ENCODE data around the gene ZNF320. TPM values are rescaled to one million over a fixed set of nuclear protein-coding genes. Genes with fewer than 3 reads are reported as not detected.

Gene ZNF320
- total and polyA plus RNA-seq, 2 experiments from 2014 or later: 13.6 to 32.3 TPM

Small RNA genes within 50 kb of the gene (small RNA-seq; reads per million reads assigned to genes)
- gene ZNF320 (ENCODE audit: low replicate concordance): 0.65 reads per million, percentile 45 among the genes with 10 or more reads in this experiment

Other genes with a start within 250 kb of the ZNF320 start
- 10.3 and 16.4 TPM in 2 replicates for gene ZNF611, start 162.6 kb downstream of the ZNF320 start, total RNA-seq (2014; rRNA removed; shearing (Covaris generic))
- 5.3 and 6.6 TPM in 2 replicates for gene ZNF611, start 162.6 kb downstream of the ZNF320 start, polyA plus RNA-seq (2016; fragmentation: Nextera tagmentation; extraction: Ambion mirVana)
- gene ZNF600, start 110.8 kb downstream of the ZNF320 start, total RNA-seq (2014; rRNA removed; shearing (Covaris generic)): 5.1 and 6.9 TPM in 2 replicates
- 6.0 and 7.7 TPM in 2 replicates for gene ZNF600, start 110.8 kb downstream of the ZNF320 start, polyA plus RNA-seq (2016; fragmentation: Nextera tagmentation; extraction: Ambion mirVana)
- gene ZNF28, start 76.0 kb downstream of the ZNF320 start, total RNA-seq (2014; rRNA removed; shearing (Covaris generic)): 31.0 and 42.0 TPM in 2 replicates
- 6.7 and 12.5 TPM in 2 replicates for gene ZNF28, start 76.0 kb downstream of the ZNF320 start, polyA plus RNA-seq (2016; fragmentation: Nextera tagmentation; extraction: Ambion mirVana)
- 34.9 and 39.5 TPM in 2 replicates for gene ZNF468, start 40.0 kb downstream of the ZNF320 start, total RNA-seq (2014; rRNA removed; shearing (Covaris generic))
- gene ZNF468, start 40.0 kb downstream of the ZNF320 start, polyA plus RNA-seq (2016; fragmentation: Nextera tagmentation; extraction: Ambion mirVana): 11.5 and 11.8 TPM in 2 replicates
- 8.3 and 10.5 TPM in 2 replicates for gene ZNF888, start 25.8 kb upstream of the ZNF320 start, total RNA-seq (2014; rRNA removed; shearing (Covaris generic))
- gene ZNF888, start 25.8 kb upstream of the ZNF320 start, polyA plus RNA-seq (2016; fragmentation: Nextera tagmentation; extraction: Ambion mirVana): 1.8 and 2.3 TPM in 2 replicates
- gene ZNF816, start 65.2 kb upstream of the ZNF320 start, total RNA-seq (2014; rRNA removed; shearing (Covaris generic)): 9.5 and 17.0 TPM in 2 replicates
- gene ZNF816, start 65.2 kb upstream of the ZNF320 start, polyA plus RNA-seq (2016; fragmentation: Nextera tagmentation; extraction: Ambion mirVana): 4.5 and 7.0 TPM in 2 replicates
- gene ERVV-1, start 116.3 kb upstream of the ZNF320 start, total RNA-seq (2014; rRNA removed; shearing (Covaris generic)): 0.21 and 0.35 TPM in 2 replicates
- gene ERVV-1, start 116.3 kb upstream of the ZNF320 start, polyA plus RNA-seq (2016; fragmentation: Nextera tagmentation; extraction: Ambion mirVana): 0.23 and 0.26 TPM in 2 replicates
- gene ERVV-2, start 147.1 kb upstream of the ZNF320 start, total RNA-seq (2014; rRNA removed; shearing (Covaris generic)): 0.87 and 1.4 TPM in 2 replicates
- 0.59 and 0.74 TPM in 2 replicates for gene ERVV-2, start 147.1 kb upstream of the ZNF320 start, polyA plus RNA-seq (2016; fragmentation: Nextera tagmentation; extraction: Ambion mirVana)
- 37.6 and 48.7 TPM in 2 replicates for gene ZNF160, start 205.8 kb upstream of the ZNF320 start, total RNA-seq (2014; rRNA removed; shearing (Covaris generic))
- gene ZNF160, start 205.8 kb upstream of the ZNF320 start, polyA plus RNA-seq (2016; fragmentation: Nextera tagmentation; extraction: Ambion mirVana): 12.5 and 16.9 TPM in 2 replicates
- 3.9 and 9.3 TPM in 2 replicates for gene ZNF415, start 235.3 kb upstream of the ZNF320 start, total RNA-seq (2014; rRNA removed; shearing (Covaris generic))
- gene ZNF415, start 235.3 kb upstream of the ZNF320 start, polyA plus RNA-seq (2016; fragmentation: Nextera tagmentation; extraction: Ambion mirVana): 7.9 and 9.2 TPM in 2 replicates

Data from GM23338 (cell line).